SH-SY5Y (cell line): ENCODE measurements around the gene PRMT7.

Experiments
- GATA2 ChIP-seq: IDR thresholded peaks from 2 replicates; pipeline ENCODE4 v1.6.1; 2011; ENCODE audit warnings: mild to moderate bottlenecking, low read depth, low read length
- GATA3 ChIP-seq: IDR thresholded peaks from 2 replicates; pipeline ENCODE4 v1.6.1; 2011; ENCODE audit warnings: low read depth, mild to moderate bottlenecking, low read length, moderate library complexity

PRMT7 gene

DNA sequence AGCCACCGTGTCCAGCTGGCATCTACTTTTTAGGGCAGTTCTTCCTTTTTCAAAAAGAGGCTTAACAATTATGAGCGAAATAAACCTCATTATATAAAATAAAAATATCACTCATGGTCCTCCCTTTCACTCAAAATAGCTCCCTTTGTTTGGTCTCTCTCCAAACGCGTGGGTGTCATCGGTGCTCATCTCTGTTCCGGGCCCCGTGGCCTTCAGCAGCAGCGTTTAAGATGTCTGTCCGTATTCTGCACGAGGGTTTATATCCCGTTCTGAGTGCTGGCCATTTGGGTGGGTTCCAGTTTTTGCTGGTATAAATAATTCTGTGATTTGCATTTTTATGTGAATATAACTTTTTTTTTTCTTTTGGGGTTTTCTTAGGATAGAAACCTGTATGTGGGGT, 33.4 kb downstream of the PRMT7 start:
- TF ChIP-seq GATA2, result no peak
- no peak for TF ChIP-seq GATA3

DNA sequence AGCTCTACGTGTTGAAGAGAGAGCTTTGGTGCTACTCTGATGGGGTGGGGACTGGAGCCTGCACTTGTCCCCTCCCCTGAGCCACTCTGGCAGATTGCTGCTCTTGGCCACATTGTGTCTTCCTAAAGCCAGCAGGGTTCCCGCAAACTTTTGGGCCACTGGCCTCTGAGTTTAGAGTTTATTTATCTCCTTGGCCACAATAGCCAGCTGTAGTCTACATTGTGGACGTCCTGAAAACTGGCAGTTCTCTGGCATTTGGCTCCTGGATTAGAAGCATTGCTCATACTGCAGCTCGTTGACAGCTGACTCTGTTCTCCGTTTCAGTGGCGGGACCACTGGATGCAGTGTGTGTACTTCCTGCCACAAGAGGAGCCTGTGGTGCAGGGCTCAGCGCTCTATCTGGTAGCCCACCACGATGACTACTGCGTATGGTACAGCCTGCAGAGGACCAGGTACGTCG, 34.6 kb downstream of the PRMT7 start:
- TF ChIP-seq GATA3, result no peak
- no peak for TF ChIP-seq GATA2

DNA sequence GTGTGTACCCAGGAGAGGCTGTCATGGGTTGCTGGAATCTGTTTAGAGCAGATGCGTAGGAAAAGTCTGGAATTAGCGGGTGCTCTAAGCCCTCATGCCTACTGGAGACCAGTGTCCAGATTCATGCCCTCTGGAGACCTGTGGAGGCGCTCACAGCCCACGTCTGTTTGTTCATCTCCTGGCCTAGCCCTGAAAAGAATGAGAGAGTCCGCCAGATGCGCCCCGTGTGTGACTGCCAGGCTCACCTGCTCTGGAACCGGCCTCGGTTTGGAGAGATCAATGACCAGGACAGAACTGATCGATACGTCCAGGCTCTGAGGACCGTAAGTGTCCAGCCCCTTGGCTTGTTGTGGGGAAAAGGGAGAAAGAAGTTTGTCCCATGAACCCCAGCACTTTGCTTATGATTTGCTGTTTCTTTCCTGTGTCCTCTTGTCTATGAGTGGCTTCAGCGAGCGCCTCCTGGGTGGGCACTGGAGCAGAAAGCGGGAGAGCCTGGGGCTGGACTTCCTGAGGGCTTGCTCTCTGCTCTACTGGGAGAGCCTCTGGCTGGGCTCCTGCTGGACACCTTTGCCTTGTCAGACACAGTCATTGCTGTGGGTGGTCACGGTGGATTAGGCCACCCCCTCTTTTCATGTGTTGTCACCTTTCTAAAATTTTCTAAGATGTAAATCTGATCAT, 35.3 kb downstream of the PRMT7 start:
- TF ChIP-seq GATA3 (no peak), GATA2 (no peak)

DNA sequence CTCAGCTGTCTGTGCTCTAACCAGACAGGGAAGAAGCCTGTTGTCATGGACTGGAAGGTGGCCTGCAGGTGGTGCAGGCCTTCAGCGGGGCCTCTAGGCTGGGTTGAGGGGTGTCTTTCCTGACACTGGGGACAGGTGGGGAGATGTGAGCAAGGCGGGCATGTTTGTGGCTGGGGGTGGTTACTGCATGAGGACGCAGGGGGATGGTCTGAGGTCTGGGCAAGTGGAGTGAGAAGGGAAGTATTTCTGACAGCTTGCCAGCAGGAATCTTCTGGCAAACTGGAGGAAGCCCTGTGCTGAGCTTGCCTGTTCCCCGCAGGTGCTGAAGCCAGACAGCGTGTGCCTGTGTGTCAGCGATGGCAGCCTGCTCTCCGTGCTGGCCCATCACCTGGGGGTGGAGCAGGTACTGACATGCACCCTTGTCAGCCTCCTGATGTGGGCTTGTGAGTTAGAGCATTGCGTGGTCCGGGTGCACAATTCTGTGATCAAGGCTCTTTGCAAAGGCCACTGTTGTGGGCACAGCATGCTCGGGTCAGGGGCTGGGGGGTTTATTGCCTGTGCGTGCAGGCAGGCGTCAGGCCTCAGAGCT, 36.2 kb downstream of the PRMT7 start:
- TF ChIP-seq GATA2 (no peak), GATA3 (no peak)

DNA sequence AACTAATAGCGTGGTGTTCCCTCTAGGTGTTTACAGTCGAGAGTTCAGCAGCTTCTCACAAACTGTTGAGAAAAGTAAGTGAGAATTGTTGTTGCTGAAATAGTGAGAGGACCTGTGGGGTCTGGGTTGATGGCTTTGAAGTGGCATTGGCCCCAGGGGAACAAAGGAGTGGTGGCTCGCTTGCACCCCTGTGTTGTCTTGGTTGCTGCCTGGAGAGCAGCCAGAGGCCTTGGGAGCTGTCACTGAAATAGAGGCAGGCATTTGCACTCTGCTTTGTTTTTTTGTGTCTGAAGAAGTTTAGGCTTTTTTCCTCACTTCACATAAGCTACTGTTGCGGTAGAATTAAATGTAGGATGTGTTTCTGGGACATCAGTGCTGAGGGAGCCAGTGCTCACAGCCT, 36.8 kb downstream of the PRMT7 start:
- TF ChIP-seq GATA3, result no peak
- no peak for TF ChIP-seq GATA2

DNA sequence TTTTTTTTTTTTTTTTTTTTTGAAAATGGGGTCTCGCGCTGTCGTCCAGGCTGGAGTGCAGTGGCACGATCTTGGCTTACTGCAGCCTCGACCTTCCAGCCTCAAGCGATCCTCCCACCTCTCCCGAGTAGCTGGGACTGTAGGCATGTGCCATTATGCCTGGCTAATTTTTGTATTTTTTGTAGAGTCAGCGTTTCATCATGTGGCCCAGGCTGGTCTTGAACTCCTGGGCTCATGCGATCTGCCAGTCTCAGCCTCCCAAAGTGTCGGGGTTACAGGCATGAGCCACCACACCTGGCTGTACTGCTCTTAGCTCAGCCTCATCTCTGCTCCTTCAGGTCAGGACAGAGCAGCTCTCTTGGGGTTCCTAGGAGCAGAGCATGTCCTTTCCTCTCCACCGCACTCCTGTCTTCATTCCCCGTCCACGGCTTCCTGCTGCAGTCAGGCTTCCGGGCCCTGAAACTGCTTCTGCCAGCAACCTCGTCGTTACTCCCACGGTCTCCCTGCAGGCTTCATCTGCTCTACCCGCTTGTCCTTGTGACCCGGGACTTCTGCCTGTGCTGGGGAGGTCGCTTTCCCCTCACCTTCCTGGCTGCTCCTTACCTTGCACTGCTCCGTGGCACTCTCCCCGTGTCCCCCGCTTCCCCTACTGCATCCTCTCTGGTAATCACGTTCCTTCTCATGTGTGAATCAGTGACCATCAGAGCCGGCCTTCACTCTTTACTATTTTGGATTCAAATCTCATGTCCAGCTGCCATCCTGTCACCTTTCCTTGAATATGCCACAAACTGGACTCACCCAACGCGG, 38.0 kb downstream of the PRMT7 start:
- TF ChIP-seq GATA3 (no peak), GATA2 (no peak)

DNA sequence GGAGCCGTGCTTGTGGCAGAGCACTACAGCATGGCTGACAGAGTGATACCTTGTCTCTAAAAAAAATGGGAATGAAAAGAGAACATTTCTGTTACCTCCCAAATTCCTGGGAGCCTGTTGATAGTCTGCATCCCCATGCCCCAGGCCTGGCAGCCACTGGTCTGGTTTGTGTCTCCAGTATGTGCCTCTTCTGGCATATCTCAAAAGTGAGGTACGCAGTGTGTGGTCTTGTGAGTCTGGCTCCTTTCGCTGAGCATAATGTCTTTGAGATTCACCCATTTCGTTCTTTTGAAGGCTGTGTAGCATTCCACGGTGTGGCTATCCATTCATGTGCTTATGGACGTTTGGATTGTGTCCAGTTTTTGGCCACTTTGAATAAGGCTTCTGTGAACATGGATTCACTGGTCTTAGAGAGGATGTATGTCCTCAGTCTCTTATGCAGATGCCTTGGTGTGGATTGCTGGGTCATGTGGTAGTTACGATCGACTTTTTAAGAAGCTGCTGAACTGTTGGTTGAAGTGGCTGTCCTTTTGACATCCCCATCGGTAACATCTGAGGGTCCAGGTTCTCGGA, 39.1 kb downstream of the PRMT7 start:
- TF ChIP-seq GATA2 (no peak), GATA3 (no peak)

DNA sequence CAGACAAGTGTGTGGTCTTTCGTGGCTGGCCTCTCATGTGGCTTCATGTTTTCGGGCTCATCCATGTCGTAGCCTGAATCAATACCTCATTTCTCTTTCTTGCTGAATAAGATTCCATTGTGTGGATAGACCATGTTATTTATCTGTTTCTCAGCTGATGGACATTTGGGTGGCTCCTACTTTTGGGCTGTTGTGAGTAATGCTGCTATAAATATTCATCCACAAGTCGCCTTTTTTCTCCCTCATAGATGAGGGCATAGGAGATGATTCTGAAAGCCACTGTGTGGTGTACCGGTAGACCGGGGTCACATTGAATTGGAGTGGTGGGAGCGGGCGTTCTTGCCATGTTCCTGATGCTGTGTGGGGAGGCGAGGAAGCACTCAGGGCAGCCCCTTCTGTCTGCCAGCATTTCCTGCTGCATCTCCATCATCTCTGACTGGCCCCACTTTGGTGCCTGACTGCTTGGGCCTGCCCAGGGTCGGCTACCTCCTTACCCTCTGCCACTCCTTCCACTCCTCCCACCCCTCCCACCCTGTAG, 40.1 kb downstream of the PRMT7 start:
- TF ChIP-seq GATA2 (no peak), GATA3 (no peak)

DNA sequence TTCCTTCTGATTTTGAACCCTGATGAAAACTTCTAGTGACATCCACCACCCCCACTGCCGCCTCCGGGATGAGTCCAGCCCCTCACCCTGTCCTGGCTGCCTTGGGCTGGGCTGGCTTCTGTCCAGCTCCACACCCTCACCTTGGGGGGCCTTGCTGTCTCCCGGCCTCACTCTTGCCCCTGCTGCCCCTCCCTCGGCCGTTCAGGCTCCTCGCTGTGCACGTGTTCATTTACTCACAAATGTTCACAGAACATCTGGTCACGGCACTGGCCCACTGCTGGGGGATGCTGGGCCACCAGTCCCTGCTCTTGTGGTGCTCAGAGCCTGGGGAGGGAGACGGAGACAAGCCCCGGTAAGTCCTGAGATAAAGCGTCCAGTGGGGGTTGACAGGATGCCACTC, 40.6 kb downstream of the PRMT7 start:
- TF ChIP-seq GATA3, result no peak
- no peak for TF ChIP-seq GATA2

DNA sequence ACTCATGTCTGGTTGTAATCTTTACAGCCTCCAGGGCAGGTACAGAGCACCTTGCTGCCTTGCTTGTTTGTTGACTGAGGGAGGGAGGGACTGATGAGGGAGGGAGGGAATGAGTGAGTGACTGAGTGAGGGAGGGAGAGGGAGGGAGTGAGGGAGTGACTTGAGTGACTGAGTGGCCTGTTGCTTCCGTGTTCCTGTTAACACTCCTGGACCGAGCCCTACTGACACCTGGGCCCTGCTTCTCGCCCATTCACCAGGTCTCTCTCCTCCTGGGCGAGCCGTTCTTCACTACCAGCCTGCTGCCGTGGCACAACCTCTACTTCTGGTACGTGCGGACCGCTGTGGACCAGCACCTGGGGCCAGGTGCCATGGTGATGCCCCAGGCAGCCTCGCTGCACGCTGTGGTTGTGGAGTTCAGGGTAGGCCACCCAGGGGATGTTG, 41.2 kb downstream of the PRMT7 start:
- TF ChIP-seq GATA3, result no peak
- no peak for TF ChIP-seq GATA2

DNA sequence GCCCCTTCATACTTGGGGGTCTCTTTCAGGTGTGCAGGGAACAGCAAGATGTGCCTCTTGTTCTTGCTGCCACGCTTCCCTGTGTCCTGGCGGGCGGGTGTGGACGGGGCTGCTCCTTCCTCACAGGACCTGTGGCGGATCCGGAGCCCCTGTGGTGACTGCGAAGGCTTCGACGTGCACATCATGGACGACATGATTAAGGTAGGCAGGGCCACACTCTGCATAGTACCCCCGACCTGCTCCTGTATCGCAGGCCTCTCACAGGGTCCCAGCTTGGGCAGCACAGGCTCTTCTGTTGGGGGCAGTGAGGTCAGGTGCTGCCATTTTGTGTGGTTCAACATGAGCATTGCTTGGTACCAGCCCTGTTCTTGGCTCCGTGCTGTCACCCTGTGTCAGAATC, 42.5 kb downstream of the PRMT7 start:
- no peak for TF ChIP-seq GATA3
- TF ChIP-seq GATA2, result no peak

DNA sequence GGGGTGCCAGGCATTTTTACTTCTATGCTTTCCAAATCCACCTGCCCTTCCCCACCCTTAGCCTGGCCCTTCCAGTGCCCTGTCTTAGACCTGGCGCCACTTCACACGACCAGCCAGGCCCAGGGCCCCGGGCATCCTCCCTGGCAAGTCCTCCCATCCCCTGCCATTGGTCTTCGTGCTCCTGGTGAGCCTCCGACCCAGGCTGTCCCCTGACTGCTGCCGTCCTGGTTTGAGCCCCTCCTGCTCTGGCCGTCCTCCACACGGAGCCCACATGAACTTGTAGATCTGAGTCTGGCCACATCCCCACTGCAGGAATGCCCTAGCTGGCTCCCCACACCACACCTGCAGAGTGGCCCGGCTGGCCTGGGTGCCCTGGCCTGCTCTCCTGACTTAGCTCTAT, 44.0 kb downstream of the PRMT7 start:
- no peak for TF ChIP-seq GATA3

DNA sequence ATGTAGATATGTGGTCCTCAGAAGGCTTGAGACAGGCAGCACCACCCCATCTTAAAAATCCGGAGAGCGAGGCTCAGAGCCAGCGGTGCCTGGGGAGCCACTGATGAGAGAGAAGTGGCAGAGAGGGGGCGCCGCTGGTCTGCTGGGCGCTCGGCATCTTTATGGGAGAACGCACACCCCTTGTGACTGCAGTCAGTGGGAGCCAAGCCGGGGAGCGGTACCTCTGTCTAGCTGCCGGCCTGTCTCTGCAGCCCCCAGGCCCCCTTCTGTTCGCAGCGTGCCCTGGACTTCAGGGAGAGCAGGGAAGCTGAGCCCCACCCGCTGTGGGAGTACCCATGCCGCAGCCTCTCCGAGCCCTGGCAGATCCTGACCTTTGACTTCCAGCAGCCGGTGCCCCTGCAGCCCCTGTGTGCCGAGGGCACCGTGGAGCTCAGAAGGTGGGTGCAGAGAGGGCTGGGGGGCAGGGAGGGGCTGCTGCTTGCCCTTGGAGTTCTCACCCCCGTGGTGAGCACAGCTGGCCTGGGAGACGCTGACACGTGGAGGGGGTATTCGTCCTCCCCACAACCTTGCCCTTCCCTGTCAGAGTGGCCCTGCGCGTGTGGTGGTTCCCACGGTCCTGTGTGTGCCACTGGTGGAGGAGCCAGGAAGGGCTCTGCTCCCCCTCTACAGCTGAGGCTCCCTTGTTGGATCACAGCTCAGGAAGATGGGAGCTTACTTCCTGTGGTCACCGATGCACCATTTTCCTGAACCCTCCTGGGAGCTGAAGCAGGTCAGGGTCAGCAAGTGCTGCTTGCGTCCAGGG, 44.8 kb downstream of the PRMT7 start:
- TF ChIP-seq GATA3 (no peak), GATA2 (no peak)

DNA sequence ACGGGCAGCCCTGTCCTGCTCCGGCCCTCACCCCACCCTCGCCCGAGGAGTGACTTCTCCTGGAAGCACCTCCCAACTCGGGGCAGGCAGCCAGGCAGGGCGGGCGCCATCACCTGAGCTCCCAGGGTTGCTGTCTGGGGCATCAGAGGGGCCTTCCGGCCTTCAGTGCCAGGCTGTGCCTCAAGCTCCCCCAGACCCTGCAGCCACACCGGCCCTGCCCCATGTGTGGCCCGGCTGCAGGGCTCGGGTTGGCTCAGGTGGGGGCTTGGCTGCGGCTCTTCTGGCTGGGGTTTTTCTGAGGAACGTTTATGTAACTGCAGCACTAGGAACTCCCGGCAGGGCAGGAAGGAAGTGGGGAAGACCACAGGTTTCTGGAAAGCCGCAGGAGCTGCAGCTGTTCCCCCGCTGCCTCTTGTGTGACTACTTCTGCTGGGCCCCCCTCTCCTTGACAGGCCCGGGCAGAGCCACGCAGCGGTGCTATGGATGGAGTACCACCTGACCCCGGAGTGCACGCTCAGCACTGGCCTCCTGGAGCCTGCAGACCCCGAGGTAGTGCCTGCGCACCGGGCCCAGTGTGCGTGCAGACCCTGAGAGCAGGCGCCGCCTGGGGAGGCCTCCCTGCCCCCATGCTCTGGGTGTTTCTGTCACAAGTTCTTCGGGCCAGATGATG, 45.6 kb downstream of the PRMT7 start:
- TF ChIP-seq GATA2 (no peak), GATA3 (no peak)
